Anterior cingulate cortex (tissue), 58 donors: ENCODE results near the gene GPC6.

ENCODE experiments used
- DNase-seq, 58 donors: peaks; one replicate each; lab custom pipeline; 2025; lab: John Stamatoyannopoulos, UW

GPC6 gene

GRCh38 chr13:94120878-94121277, 894.3 kb downstream of the GPC6 start:
- no peak for DNase-seq

GRCh38 chr13:94121686-94122085, 895.1 kb downstream of the GPC6 start:
- DNase-seq, result no peak

GRCh38 chr13:94122300-94122915, 895.8 kb downstream of the GPC6 start:
- DNase-seq, result no peak

GRCh38 chr13:94123557-94123956, 897.0 kb downstream of the GPC6 start:
- no peak for DNase-seq

DNA sequence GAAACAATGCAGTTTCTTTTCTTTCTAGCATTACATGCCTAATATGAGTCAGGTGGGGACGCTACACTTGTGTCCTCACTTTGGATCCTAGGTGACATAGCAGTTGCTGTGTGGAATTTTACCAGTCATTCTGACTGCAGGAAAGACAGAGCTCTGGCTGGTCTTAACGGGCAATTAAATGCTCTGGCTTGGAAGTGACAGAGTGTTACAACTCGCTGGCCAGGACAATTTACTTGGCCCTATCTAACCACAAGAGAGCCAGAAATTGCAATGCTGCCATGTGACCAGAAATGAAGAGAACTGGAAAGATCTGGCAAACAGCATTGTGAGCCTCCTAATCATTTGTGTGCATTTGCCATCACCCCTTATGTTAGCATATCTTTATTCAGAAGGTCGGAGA, 901.8 kb downstream of the GPC6 start:
- DNase-seq, result peak in 36 of 58 donors; percentile 0 to 67 (median 16)

DNA sequence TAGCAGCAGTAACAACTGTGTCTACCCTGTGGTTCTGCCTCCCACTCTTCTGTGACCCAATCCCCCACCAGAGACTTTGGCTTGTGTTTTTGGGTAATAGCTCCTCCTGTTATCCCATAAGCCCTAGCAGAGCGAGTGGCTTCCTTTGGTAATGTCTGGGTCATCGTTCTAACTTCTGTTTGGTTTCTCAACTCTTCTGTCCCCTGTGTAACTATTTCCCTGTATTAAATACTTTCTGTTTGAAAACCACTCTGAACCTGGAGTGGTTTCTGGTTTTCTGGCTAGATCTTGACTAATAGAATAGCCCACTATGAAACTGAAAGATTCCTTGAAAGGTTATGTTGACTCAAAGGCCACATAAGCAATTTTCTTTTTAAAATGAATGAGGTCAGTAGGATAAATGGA, 902.9 kb downstream of the GPC6 start:
- no peak for DNase-seq

DNA sequence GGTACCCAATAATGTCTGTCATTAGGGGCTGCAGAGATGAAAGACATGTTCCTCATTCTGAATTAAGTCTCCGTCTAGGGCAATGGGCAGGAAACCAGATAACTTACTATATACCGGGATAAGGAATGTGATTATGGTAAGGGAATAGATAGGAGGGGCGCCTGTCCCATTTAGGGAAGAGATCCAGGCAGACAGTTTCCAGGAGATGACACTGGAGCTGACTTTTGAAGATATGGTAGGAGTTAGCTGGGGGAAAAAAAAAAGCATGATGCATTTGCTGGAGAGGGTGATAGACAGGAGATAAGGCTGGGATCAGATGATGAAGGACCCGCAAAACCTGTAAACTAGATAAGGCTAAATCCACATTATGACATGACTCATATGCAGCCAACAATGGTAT, 912.2 kb downstream of the GPC6 start:
- DNase-seq, result no peak

DNA sequence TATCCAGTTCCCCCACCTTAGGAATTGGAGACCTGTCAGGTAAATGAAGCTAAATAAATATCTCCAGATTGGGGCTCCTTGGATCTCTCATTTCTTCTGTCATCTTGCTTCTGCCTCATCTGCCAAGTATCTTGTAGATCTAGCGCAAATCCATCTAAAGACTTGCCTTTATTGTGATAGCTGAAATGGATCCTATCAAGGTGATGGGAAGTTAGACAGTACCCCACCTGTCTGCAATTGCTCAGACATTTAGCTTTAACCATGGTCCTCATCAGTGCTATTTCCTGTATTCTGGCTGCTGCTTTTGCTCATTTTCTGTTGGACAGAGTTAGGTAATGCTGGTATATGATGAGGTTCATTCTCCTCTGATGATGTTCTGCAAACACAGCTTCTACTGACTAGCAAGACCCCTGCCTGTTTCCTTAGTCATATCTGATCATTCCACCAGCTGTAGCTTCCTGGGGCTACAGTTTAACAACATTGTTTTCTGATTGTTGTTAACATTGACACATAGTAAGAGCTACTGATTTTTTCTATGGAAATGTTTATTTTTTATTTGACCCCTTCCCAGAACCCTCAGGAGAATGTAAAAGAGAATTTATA, 912.9 kb downstream of the GPC6 start:
- DNase-seq, result no peak

- no peak for DNase-seq
These were observed 913.4 kb downstream of the GPC6 start for GRCh38 chr13:94140027-94140426.

DNA sequence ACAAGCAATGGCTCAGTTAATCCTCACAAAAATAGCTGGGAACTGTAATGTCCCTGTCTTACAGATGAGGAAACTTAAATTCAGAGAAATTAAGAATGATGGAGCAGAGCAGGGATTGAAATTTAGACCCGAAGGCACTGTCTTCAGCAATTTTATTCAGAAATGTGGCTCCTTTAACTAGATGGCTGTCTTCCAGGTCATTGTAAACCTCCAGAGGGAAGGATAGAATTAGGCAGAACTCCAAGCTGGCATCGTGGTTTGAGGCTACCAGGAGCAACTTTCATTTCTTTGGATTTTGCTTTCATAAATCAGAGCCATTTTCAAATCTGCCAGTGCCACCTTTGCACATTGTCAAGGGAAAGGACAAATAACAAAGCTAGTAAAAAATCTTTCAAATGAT, 913.9 kb downstream of the GPC6 start:
- DNase-seq, result no peak

DNA sequence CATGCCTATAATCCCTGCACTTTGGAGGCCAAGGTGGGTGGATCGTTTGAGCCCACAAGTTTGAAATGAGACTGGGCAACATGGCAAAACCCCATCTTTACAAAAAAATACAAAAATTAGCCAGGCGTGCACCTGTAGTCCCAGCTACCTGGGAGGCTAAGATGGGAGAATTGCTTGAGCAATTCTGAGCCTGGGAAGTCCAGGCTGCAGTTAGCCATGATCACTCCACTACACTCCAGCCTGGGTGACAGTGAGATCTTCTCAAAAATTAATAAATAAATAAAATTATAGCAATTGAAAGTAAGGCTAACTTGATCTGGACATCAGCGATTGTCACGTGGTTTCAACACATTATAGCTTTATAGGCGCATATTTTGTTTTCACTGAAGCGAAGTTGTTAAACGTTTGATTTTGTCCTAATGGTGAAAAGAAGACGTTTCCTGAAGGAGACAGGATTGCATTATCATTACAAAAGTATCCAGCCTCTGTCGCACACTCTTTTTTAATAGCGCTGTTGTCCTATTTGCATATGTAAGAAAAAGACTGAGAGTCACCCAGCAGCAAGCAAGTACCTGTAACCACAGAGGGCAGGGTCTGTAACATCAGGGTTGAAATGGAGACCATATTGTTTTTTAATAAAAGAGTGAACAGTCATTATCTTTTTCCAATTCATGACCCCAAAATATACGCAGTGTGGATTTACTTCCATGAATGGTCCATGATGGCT, 917.2 kb downstream of the GPC6 start:
- no peak for DNase-seq

DNA sequence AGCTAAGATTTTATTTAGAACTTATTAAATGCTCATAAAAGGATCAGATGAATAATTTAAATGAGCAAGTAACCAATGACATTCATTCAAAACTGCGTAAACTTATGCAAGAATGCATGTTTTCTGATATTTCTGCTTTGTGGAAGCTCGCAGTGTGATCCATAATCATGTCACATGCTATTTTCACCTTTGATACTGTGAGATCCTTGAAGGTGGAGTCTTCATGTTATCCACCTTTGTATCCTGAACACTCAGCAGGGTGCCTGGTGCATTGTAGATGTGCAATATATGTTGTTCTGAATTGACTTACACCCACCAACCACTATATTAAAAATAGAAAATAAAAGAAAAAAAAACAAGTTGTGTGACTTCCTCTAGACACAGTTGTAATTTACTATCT, 919.4 kb downstream of the GPC6 start:
- no peak for DNase-seq

GRCh38 chr13:94153586-94153985, 927.0 kb downstream of the GPC6 start:
- DNase-seq, result no peak

GRCh38 chr13:94154367-94154766, 927.8 kb downstream of the GPC6 start:
- peak in 7 of 58 donors; percentile 1 to 34 (median 9) for DNase-seq

- peak in 10 of 58 donors; percentile 2 to 56 (median 10) for DNase-seq
These were observed 931.2 kb downstream of the GPC6 start for GRCh38 chr13:94157705-94158218.

GRCh38 chr13:94160875-94161274, 934.3 kb downstream of the GPC6 start:
- DNase-seq, result no peak

DNA sequence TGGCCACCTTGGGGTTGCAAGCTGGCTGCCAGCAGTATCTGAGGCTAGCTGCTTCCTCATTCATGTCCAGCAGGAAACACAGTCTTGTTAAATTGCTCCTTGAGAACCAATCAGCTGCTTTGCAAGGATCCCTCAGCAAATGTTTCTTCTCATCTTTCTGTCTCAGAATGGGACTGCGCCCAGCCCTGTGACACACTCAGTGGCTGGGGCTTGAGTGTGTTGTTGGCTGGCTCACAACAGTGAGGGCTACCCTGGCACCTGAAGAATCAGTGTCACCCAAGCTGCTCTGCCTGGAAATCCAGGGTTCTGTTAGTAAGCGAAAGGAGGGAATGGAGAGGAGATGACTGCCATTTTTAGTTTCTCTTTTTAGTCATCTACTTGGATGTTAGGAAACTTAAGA, 935.7 kb downstream of the GPC6 start:
- DNase-seq, result no peak

GRCh38 chr13:94163535-94163934, 936.9 kb downstream of the GPC6 start:
- DNase-seq, result no peak

DNA sequence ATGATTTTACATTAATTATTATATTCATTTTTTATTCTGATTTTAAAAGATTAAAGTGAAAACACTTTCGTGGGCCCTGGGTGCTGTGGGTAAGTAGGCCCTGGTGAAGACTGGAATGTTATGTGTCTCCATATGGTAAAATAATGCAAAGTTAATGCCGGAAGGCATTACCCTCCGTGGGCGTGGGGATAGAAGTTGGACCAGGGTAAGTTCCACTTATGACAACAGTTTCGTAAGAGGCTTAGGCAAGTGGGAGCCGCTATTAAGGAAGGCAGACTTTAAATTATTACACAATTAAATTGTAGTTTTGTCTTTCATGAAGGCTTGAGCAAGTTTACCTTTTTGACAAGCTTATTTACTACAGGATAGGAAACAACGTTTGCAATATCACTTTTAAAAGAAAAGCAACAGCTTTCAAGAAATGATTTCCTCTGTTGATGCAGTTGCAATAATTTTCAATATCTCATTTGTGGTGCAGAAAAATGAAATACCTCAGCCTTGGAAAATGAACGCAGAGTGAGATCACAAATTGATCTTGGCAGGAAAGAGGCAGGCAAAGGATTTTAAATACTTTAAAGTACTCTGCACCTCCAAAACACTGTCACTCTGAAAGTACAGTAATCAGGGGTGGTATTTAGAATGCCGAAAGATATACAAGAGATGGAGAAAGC, 942.3 kb downstream of the GPC6 start:
- DNase-seq, result no peak

DNA sequence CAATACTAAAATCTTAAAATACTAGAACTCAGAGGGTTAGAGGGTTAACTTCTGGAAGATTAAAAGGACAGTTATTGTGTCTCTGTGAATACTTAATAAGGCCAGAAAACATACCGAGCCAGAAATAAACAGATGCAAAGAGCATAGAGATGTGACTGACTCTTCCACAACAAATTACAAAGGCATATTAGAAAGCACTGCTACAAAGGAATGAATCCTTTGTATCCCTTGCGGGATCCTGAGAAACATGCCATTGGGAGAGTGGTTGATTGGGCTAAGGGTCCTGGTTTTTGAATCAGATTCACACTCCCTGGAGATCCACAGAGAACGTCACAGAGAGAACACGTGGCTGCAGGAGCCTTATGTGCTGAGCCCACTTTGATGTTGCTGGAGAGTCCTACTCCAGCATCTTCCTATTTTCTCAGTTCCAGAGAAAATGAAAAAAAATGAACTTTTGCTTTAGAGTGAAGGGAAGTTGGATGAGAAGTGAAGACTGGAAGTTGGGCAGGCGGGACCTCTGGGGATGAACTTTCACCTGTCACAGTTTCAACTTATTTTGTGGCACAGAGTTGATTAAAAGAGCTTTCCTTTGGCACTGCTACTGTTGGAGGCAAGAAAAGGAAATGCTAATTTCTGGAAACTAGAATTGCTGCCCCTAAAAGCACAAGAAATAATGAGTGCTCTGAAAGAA, 943.0 kb downstream of the GPC6 start:
- peak in 8 of 58 donors; percentile 7 to 66 (median 34) for DNase-seq
